Adrenal gland (tissue), 5 donors: Measurements from ENCODE around the gene CALN1.

Experiments
- POLR2A ChIP-seq, 2 donors: fragments of 450-650 bp; IDR thresholded peaks; one replicate each; pipeline ENCODE4 v1.6.1; 2017; ENCODE audit warnings: antibody characterized with exemption in 2 of 2, mild to moderate bottlenecking in 2 of 2, moderate library complexity in 1 of 2
- TF ChIP-seq, protein P1 (sequence below), 6 experiments: fragments of 450-650 bp in 4 of 6; fragments of 200-600 bp in 2 of 6; sonication (generic) in 1 of 6; IDR thresholded peaks; 1 replicate in 5 of 6; 2 replicates in 1 of 6; pipeline versions ENCODE4 v1.5.1 to v1.8.0; 2016 to 2021; ENCODE audit warnings: antibody characterized with exemption in 6 of 6, mild to moderate bottlenecking in 2 of 6, moderate library complexity in 1 of 6
- donor health status: DM: no; HTN: no; CAD: no.

DNA sequence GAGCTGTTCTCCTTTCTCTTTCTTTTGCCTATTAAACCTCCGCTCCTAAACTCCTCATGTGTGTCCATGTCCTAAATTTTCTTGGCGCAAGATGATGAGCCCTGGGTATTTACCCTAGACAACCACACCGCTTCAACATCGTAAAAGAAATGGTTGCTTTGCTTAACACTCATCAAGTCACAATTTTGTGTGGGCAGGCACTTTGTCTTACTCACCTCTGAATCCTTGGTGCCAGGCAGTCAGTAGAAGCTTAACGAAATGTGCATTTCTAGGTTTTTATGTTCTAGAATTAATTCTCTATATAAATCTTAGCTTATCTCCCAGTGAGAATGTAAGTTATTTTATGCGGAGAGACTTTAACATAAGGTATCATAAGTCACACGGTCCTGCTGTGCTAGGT lies 478.7 kb downstream of the CALN1 start:
- TF ChIP-seq, protein P1, sequence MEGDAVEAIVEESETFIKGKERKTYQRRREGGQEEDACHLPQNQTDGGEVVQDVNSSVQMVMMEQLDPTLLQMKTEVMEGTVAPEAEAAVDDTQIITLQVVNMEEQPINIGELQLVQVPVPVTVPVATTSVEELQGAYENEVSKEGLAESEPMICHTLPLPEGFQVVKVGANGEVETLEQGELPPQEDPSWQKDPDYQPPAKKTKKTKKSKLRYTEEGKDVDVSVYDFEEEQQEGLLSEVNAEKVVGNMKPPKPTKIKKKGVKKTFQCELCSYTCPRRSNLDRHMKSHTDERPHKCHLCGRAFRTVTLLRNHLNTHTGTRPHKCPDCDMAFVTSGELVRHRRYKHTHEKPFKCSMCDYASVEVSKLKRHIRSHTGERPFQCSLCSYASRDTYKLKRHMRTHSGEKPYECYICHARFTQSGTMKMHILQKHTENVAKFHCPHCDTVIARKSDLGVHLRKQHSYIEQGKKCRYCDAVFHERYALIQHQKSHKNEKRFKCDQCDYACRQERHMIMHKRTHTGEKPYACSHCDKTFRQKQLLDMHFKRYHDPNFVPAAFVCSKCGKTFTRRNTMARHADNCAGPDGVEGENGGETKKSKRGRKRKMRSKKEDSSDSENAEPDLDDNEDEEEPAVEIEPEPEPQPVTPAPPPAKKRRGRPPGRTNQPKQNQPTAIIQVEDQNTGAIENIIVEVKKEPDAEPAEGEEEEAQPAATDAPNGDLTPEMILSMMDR (IDR thresholded peaks at IDR 0.05): no peak
- no peak for TF ChIP-seq POLR2A (IDR thresholded peaks at IDR 0.05)
